IMR-90 (cell line): ENCODE measurements around the gene CAMTA2. TPM values are rescaled to one million over a fixed set of nuclear protein-coding genes. Genes with fewer than 3 reads are reported as not detected.

Experiments
- ATAC-seq: fragments of 200-7000 bp; cut with Tn5 transposase; 2 replicates; pipeline ENCODE4 v1.9.1; 2020; ENCODE audit warnings: low read depth, mild to moderate bottlenecking, moderate library complexity
- BruUV-seq: library from RNA; stranded (reverse); fragments of 400-500 nt; replicated peaks from 2 replicates; lab custom pipeline; 2021; lab: Mats Ljungman, UMichigan
- CTCF ChIA-PET: fragments of 300-600 bp; formaldehyde crosslinking; extraction: SDS; loops from one replicate; lab custom pipeline; 2021; ENCODE audit warnings: antibody characterized with exemption; lab: Yijun Ruan, JAX
- POLR2A ChIA-PET: fragments of 300-600 bp; sonication (Branson Sonifier 250); formaldehyde crosslinking; loops from one replicate; lab custom pipeline; 2022; ENCODE audit warnings: antibody characterized with exemption; ENCODE audit not compliant: unreplicated experiment; lab: Charles Lee
- DNase-seq: peaks from one replicate; pipeline ENCODE4 v3.0.0; 2013
- H2AFZ ChIP-seq: replicated peaks from 2 replicates; pipeline ENCODE3; 2013; ENCODE audit warnings: low read length, mild to moderate bottlenecking; ENCODE audit not compliant: poor library complexity
- H2AK5ac ChIP-seq: 2 replicates; pipeline ENCODE4 v1.6.1; 2013; ENCODE audit warnings: low read depth, low read length, inconsistent platforms
- H2AK9ac ChIP-seq: replicated peaks from 2 replicates; pipeline ENCODE3; 2013; ENCODE audit warnings: mild to moderate bottlenecking, low read depth, low read length, moderate library complexity; ENCODE audit not compliant: poor library complexity
- H2BK120ac ChIP-seq: 2 replicates; pipeline ENCODE4 v1.6.1; 2013; ENCODE audit warnings: low read depth, low read length, inconsistent platforms
- H2BK15ac ChIP-seq: 3 replicates; pipeline ENCODE4 v1.6.1; 2013; ENCODE audit warnings: low read depth, low read length, inconsistent platforms
- H2BK20ac ChIP-seq: 2 replicates; pipeline ENCODE4 v1.6.1; 2013; ENCODE audit warnings: low read depth, mild to moderate bottlenecking, inconsistent platforms, low read length, moderate library complexity
- H2BK5ac ChIP-seq: 2 replicates; pipeline ENCODE4 v1.6.1; 2013; ENCODE audit warnings: mild to moderate bottlenecking, low read depth, low read length, inconsistent platforms; ENCODE audit not compliant: poor library complexity, severe bottlenecking
- H3K14ac ChIP-seq: replicated peaks from 2 replicates; pipeline ENCODE4 v1.6.1; 2013; ENCODE audit warnings: low read depth, low read length, inconsistent platforms
- H3K18ac ChIP-seq: 2 replicates; pipeline ENCODE4 v1.6.1; 2013; ENCODE audit warnings: low read depth, low read length, control low read depth
- H3K23ac ChIP-seq: 2 replicates; pipeline ENCODE4 v1.6.1; 2013; ENCODE audit warnings: low read depth, low read length, inconsistent platforms
- H3K27ac ChIP-seq: 2 replicates; pipeline ENCODE4 v1.5.1; 2013; ENCODE audit warnings: mild to moderate bottlenecking, control low read depth, low read length; ENCODE audit not compliant: insufficient read depth
- H3K27me3 ChIP-seq: 2 replicates; pipeline ENCODE4 v1.6.1; 2013; ENCODE audit warnings: low read length; ENCODE audit not compliant: control insufficient read depth, insufficient read depth
- H3K36me3 ChIP-seq: 2 replicates; pipeline ENCODE4 v1.6.1; 2013; ENCODE audit warnings: low read length, mixed read lengths; ENCODE audit not compliant: control insufficient read depth, insufficient read depth
- H3K4ac ChIP-seq: 2 replicates; pipeline ENCODE4 v1.6.1; 2013; ENCODE audit warnings: low read depth, low read length, inconsistent platforms
- H3K4me1 ChIP-seq: 2 replicates; pipeline ENCODE4 v1.6.1; 2013; ENCODE audit warnings: low read length, mixed read lengths; ENCODE audit not compliant: control insufficient read depth, insufficient read depth
- H3K4me2 ChIP-seq: 2 replicates; pipeline ENCODE4 v1.6.1; 2013; ENCODE audit warnings: low read depth, mild to moderate bottlenecking, control low read depth, low read length, moderate library complexity
- H3K4me3 ChIP-seq: 2 replicates; pipeline ENCODE4 v1.5.1; 2013; ENCODE audit warnings: low read depth, mild to moderate bottlenecking, control low read depth, low read length, moderate library complexity; ENCODE audit not compliant: insufficient read depth
- H3K56ac ChIP-seq: 2 replicates; pipeline ENCODE4 v1.6.1; 2013; ENCODE audit warnings: low read length, inconsistent platforms; ENCODE audit not compliant: insufficient read depth; ENCODE audit errors: extremely low read depth
- H3K79me1 ChIP-seq, 2 experiments: 2 replicates each; pipeline ENCODE4 v1.6.1; 2013; ENCODE audit warnings: low read length in 2 of 2, inconsistent platforms in 1 of 2, low read depth in 1 of 2
- H3K9ac ChIP-seq: 2 replicates; pipeline ENCODE4 v1.6.1; 2013; ENCODE audit warnings: low read depth, low read length, control low read depth
- H3K9me1 ChIP-seq: 2 replicates; pipeline ENCODE4 v1.6.1; 2013; ENCODE audit warnings: low read length, inconsistent platforms; ENCODE audit not compliant: insufficient read depth
- H3K9me3 ChIP-seq: 2 replicates; pipeline ENCODE4 v1.6.1; 2013; ENCODE audit warnings: low read length; ENCODE audit not compliant: control insufficient read depth, insufficient read depth
- H4K20me1 ChIP-seq: 2 replicates; pipeline ENCODE4 v1.6.1; 2013; ENCODE audit warnings: low read length, inconsistent platforms; ENCODE audit not compliant: insufficient read depth
- H4K5ac ChIP-seq: 2 replicates; pipeline ENCODE4 v1.6.1; 2013; ENCODE audit warnings: mild to moderate bottlenecking, low read depth, low read length, control low read depth
- H4K8ac ChIP-seq, 2 experiments: 2 replicates each; pipeline ENCODE4 v1.6.1; 2013; ENCODE audit warnings: low read depth in 2 of 2, low read length in 2 of 2, control low read depth in 1 of 2, inconsistent platforms in 1 of 2
- H4K91ac ChIP-seq: 2 replicates; pipeline ENCODE4 v1.6.1; 2013; ENCODE audit warnings: low read depth, low read length, inconsistent platforms; ENCODE audit not compliant: insufficient read depth
- BHLHE40 ChIP-seq: fragments of 150-350 bp; IDR thresholded peaks from 2 replicates; pipeline ENCODE4 v1.6.1; 2016; ENCODE audit warnings: mild to moderate bottlenecking, low read depth, low read length
- CEBPB ChIP-seq: IDR thresholded peaks from 2 replicates; pipeline ENCODE4 v1.6.1; 2012; ENCODE audit warnings: low read depth, low read length, improper control_type of control experiment
- CHD1 ChIP-seq: IDR thresholded peaks from 2 replicates; pipeline ENCODE4 v1.6.1; 2012; ENCODE audit warnings: low read depth, low read length, improper control_type of control experiment
- CTCF ChIP-seq: conservative IDR thresholded peaks from 2 replicates; pipeline ENCODE4 v1.5.1; 2012; ENCODE audit warnings: mild to moderate bottlenecking, low read depth, low read length, improper control_type of control experiment
- ELK1 ChIP-seq: fragments of 150-350 bp; IDR thresholded peaks from 2 replicates; pipeline ENCODE4 v1.6.1; 2016; ENCODE audit warnings: low read depth, mild to moderate bottlenecking, low read length, moderate library complexity, borderline replicate concordance
- FOS ChIP-seq: fragments of 150-350 bp; IDR thresholded peaks from 2 replicates; pipeline ENCODE4 v1.6.1; 2016; ENCODE audit warnings: low read depth, low read length
- MAFK ChIP-seq: IDR thresholded peaks from 2 replicates; pipeline ENCODE4 v1.6.1; 2012; ENCODE audit warnings: low read depth, low read length, improper control_type of control experiment
- MAZ ChIP-seq: IDR thresholded peaks from 2 replicates; pipeline ENCODE4 v1.6.1; 2012; ENCODE audit warnings: low read depth, mild to moderate bottlenecking, low read length, improper control_type of control experiment, moderate library complexity, borderline replicate concordance
- MXI1 ChIP-seq: IDR thresholded peaks from 2 replicates; pipeline ENCODE4 v1.6.1; 2012; ENCODE audit warnings: low read depth, mild to moderate bottlenecking, low read length, moderate library complexity, borderline replicate concordance
- NFE2L2 ChIP-seq: fragments of 150-350 bp; IDR thresholded peaks from 2 replicates; pipeline ENCODE4 v1.6.1; 2016; ENCODE audit warnings: low read depth, mild to moderate bottlenecking, low read length
- POLR2A ChIP-seq: IDR thresholded peaks from 2 replicates; pipeline ENCODE4 v1.6.1; 2012; ENCODE audit warnings: mild to moderate bottlenecking, low read depth, low read length
- RCOR1 ChIP-seq: IDR thresholded peaks from 2 replicates; pipeline ENCODE4 v1.6.1; 2012; ENCODE audit warnings: mild to moderate bottlenecking, low read length, improper control_type of control experiment; ENCODE audit not compliant: insufficient replicate concordance
- RFX5 ChIP-seq: IDR thresholded peaks from 2 replicates; pipeline ENCODE4 v1.8.0; 2012; ENCODE audit warnings: low read depth, mild to moderate bottlenecking, low read length, moderate library complexity
- SMC3 ChIP-seq: fragments of 150-350 bp; IDR thresholded peaks from 2 replicates; pipeline ENCODE4 v1.6.1; 2016; ENCODE audit warnings: low read depth, mild to moderate bottlenecking, antibody characterized with exemption, low read length, moderate library complexity
- USF2 ChIP-seq: fragments of 150-350 bp; IDR thresholded peaks from 2 replicates; pipeline ENCODE4 v1.6.1; 2017; ENCODE audit warnings: mild to moderate bottlenecking, antibody characterized with exemption, low read length, low read depth
- WGBS, 2 experiments: methylation state at CpG; one replicate each; pipeline versions ENCODE4 v1.1.5 to v1.1.7; 2013; ENCODE audit warnings: missing lambda C conversion rate in 2 of 2; ENCODE audit not compliant: insufficient read length in 1 of 2; ENCODE audit errors: extremely low coverage in 2 of 2; 5-methylcytosine and 5-hydroxymethylcytosine counted together
- dilution Hi-C: fragments of 300-500 bp; cut with HindIII; formaldehyde crosslinking; loops from one replicate; pipeline ENCODE4 v1.14.3; 2018; ENCODE audit warnings: low sequenced_read_pairs; ENCODE audit not compliant: unreplicated experiment
- in situ Hi-C: fragments of 300-500 bp; cut with MboI; formaldehyde crosslinking; loops from 3 replicates; pipeline ENCODE4 v1.14.3; 2019; ENCODE audit warnings: low sequenced_read_pairs, inconsistent platforms, mixed read lengths
- intact Hi-C: fragments of 100-400 bp; cut with micrococcal nuclease; formaldehyde crosslinking; loops from 2 replicates; pipeline ENCODE4 v1.10.0; 2022
- polyA plus RNA-seq, 3 experiments: library from polyadenylated mRNA; depleted of rRNA; stranded (reverse); fragments of >200 nt; gene quantifications; 2 replicates each; pipeline ENCODE4 v1.2.3, GENCODE V29; 2012; ENCODE audit warnings: low replicate concordance in 1 of 3
- total RNA-seq: library from RNA; depleted of rRNA; stranded (reverse); fragments of >200 nt; gene quantifications from 2 replicates; pipeline ENCODE4 v1.2.3, GENCODE V29; 2012

CAMTA2 gene
- total and polyA plus RNA-seq, 2 of the 4 experiments (the other 2 are of a cell fraction): 1.4 to 54.7 TPM

GRCh38 chr17:4941319-4941610 lies 46.2 kb downstream of the CAMTA2 start:
- ATAC-seq (no peak), DNase-seq (no peak)
- H3K9ac ChIP-seq: peak overlapping the region; percentile 84
- peaks cover 53% of the 10 kb centered on the region for H3K36me3 ChIP-seq
- dilution Hi-C loops (no loop called here), in situ Hi-C loops (no loop called here), intact Hi-C loops (no loop called here)
- peak overlapping the region; percentile 72 for H3K4me2 ChIP-seq
- no peak overlapping the region for H2BK120ac ChIP-seq
- H4K5ac ChIP-seq: peak overlapping the region; percentile 72; the same call in 1 of the 2 replicates
- H3K4ac ChIP-seq: peak overlapping the region; percentile 92
- peak overlapping the region; percentile 68 for H3K4me3 ChIP-seq
- peak overlapping the region; percentile 93 for H2AK5ac ChIP-seq
- peak overlapping the region; percentile 69 for H3K14ac ChIP-seq
- no peak overlapping the region for H4K91ac ChIP-seq
- WGBS, 2 experiments: 49% methylated on average over 3 of the region's 4 CpGs; no CpG with 5 or more reads in 1 of the 2 experiments
- H3K9me1 ChIP-seq: peaks cover 15% of the 10 kb centered on the region; the same call in 1 of the 2 replicates
- peak overlapping the region; percentile 99 for H2AK9ac ChIP-seq
- peaks cover 51% of the 10 kb centered on the region for H4K20me1 ChIP-seq
- H3K9me3 ChIP-seq: no peaks in the 10 kb centered on the region
- peaks cover 19% of the 10 kb centered on the region for H3K4me1 ChIP-seq
- CTCF ChIA-PET: no interaction called here
- peak overlapping the region; percentile 55 for H2BK5ac ChIP-seq
- no peak overlapping the region for H2AFZ ChIP-seq
- H2BK15ac ChIP-seq: no peak overlapping the region
- no TSS peak for BruUV-seq
- H3K27me3 ChIP-seq: no peaks in the 10 kb centered on the region
- no peak overlapping the region for H3K18ac ChIP-seq
- H4K8ac ChIP-seq: peak overlapping the region; percentile 82 to 99; a peak in 3 of 4 replicates
- peak overlapping the region; percentile 79; the same call in 1 of the 2 replicates for H3K23ac ChIP-seq
- H3K56ac ChIP-seq: 0 out of 2 replicates have a peak overlapping the region, but pooled peaks have one; percentile 31
- TF ChIP-seq CEBPB (no peak), RFX5 (no peak), FOS (no peak), MXI1 (no peak), SMC3 (no peak), ELK1 (no peak), POLR2A (no peak), MAZ (no peak), CTCF (no peak), CHD1 (no peak), BHLHE40 (no peak), RCOR1 (no peak), MAFK (no peak), NFE2L2 (no peak), USF2 (no peak)
- H3K79me1 ChIP-seq: peaks cover 22 to 65% of the 10 kb centered on the region in 2 experiments; a peak in 3 of 4 replicates
- H2BK20ac ChIP-seq: no peak overlapping the region
- POLR2A ChIA-PET: no interaction called here
- peak overlapping the region; percentile 78 for H3K27ac ChIP-seq
